Measurements from ENCODE around the gene KATNAL1.
"Not testable (repeated sequence)": the region's sequence is repeated elsewhere in the genome, so short reads cannot be mapped to it uniquely, and the experiment has no call there.

The KATNAL1 gene

GRCh38 chr13:30292325-30292724, 15.0 kb downstream of the KATNAL1 start:
- H3K4me3 ChIP-seq (ENCODE audit: low read length), result no peak overlapping the region
- no peak for TF ChIP-seq ZNF274 (IDR thresholded peaks at IDR 0.05; ENCODE audit: low read depth, low read length)

DNA sequence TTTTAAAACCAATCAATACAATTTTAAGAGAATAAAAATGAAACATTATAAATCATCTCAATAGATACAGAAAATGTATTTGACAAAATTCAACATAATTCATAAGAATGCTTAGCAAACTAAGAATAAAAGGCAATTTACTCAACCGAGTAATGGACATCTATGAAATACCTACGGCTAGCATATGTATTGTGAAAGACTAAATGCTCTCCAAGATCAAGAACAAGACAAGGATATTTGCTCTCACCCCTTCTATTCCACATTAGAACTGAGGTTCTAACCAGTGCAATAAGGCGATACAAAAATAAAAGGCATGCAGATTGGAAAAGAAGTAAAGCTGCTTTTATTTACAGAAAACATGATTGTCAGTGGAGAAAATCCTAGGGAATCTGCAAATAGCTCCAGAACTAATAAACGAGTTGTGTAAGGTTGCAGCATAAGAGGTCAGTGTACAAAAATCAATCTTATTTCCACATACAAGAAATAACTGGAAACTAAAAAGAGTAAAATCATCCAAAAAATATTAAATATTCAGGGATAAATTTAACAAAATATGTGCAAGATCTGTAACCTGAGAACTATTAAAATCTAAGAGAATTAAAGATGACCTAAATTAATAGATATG, 16.4 kb downstream of the KATNAL1 start:
- no peak overlapping the region for H3K4me3 ChIP-seq (ENCODE audit: low read length)
- TF ChIP-seq ZNF274 (IDR thresholded peaks at IDR 0.05; ENCODE audit: low read depth, low read length), result no peak

GRCh38 chr13:30289533-30289932, 17.8 kb downstream of the KATNAL1 start:
- no peak for TF ChIP-seq ZNF274 (IDR thresholded peaks at IDR 0.05; ENCODE audit: low read depth, low read length)
- no peak overlapping the region for H3K4me3 ChIP-seq (ENCODE audit: low read length)

DNA sequence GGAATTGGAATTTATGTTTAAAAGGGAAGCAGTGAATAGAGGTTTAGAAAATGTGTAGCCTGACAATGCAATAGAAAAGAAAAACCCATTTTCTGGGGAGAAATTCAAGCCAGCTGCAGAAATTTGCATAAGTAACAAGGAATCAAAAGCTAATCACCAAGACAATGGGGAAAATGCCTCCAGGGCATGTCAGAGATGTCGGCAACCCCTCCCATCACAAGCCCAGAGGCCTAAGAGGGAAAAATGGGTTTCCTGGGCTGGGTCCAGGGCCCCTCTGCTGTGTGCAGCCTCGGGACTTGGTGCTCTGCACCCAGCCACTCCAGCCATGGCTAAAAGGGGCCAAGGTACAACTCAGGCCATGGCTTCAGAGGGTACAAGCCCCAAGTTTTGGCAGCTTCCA, 21.3 kb downstream of the KATNAL1 start:
- not testable (repeated sequence) for H3K4me3 ChIP-seq (ENCODE audit: low read length)

- no peak overlapping the region for H3K4me3 ChIP-seq (ENCODE audit: low read length)
- TF ChIP-seq ZNF274 (IDR thresholded peaks at IDR 0.05; ENCODE audit: low read depth, low read length), result no peak
These were observed 31.2 kb downstream of the KATNAL1 start for GRCh38 chr13:30276178-30276577.

- no peak overlapping the region for H3K4me3 ChIP-seq (ENCODE audit: low read length)
- no peak for TF ChIP-seq ZNF274 (IDR thresholded peaks at IDR 0.05; ENCODE audit: low read depth, low read length)
These were observed 33.3 kb downstream of the KATNAL1 start for GRCh38 chr13:30274083-30274482.

DNA sequence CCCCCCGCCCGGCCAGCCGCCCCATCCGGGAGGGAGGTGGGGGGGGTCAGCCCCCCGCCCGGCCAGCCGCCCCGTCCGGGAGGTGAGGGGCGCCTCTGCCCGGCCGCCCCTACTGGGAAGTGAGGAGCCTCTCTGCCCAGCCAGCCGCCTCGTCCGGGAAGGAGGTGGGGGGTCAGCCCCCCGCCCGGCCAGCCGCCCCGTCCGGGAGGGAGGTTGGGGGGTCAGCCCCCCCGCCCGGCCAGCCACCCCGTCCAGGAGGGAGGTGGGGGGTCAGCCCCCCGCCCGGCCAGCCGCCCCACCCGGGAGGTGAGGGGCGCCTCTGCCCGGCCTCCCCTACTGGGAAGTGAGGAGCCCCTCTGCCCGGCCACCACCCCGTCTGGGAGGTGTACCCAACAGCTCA, 37.3 kb downstream of the KATNAL1 start:
- H3K4me3 ChIP-seq (ENCODE audit: low read length), result not testable (repeated sequence)

DNA sequence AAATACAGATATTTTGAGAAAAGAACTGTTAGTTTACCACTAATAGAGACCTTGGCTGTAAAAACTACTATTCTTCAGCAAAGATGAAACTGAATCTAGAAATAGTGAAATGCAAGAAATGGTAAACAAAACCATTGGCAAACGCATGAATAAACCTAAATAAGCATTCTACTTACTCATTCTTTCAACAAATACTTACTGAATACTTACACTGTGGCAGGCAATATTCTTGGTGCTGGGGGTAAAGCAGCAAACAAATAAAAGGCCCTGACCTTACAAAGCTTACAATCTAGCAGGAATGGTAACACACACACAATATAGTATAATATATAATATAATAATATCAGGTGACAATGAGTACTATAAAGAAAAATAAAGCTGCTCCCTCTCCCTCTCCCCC, 38.7 kb downstream of the KATNAL1 start:
- H3K4me3 ChIP-seq (ENCODE audit: low read length), result no peak overlapping the region
- TF ChIP-seq ZNF274 (IDR thresholded peaks at IDR 0.05; ENCODE audit: low read depth, low read length), result no peak

GRCh38 chr13:30266756-30267155, 40.6 kb downstream of the KATNAL1 start:
- no peak overlapping the region for H3K4me3 ChIP-seq (ENCODE audit: low read length)
- TF ChIP-seq ZNF274 (IDR thresholded peaks at IDR 0.05; ENCODE audit: low read depth, low read length), result no peak

GRCh38 chr13:30259149-30259733, 48.1 kb downstream of the KATNAL1 start:
- not testable (repeated sequence) for H3K4me3 ChIP-seq (ENCODE audit: low read length)

- H3K4me3 ChIP-seq (ENCODE audit: low read length), result no peak overlapping the region
- no peak for TF ChIP-seq ZNF274 (IDR thresholded peaks at IDR 0.05; ENCODE audit: low read depth, low read length)
These were observed 49.8 kb downstream of the KATNAL1 start for GRCh38 chr13:30257468-30258099.

GRCh38 chr13:30256713-30257467, 50.5 kb downstream of the KATNAL1 start:
- H3K4me3 ChIP-seq (ENCODE audit: low read length), result no peak overlapping the region
- TF ChIP-seq ZNF274 (IDR thresholded peaks at IDR 0.05; ENCODE audit: low read depth, low read length), result no peak

DNA sequence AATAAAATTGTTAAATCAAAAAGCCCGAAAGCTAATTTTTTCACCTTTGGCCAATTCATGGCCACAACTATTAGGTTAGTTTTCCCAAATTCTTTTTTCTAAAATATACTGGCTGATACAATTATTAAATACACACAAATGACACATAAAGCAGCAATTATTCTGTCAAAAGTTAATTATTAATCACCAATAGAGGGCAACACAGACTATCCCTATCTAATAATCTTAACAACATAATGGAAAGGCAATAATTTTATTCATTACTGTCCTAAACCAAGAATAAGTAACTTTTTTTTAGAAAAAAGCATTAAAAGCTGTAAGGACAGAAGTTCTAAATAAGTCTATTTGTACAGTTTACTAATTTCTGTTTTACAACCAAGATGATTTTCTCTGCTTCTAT, 51.7 kb downstream of the KATNAL1 start:
- TF ChIP-seq ZNF274 (IDR thresholded peaks at IDR 0.05; ENCODE audit: low read depth, low read length), result no peak
- H3K4me3 ChIP-seq (ENCODE audit: low read length), result no peak overlapping the region

- TF ChIP-seq ZNF274 (IDR thresholded peaks at IDR 0.05; ENCODE audit: low read depth, low read length), result no peak
These were observed 53.5 kb downstream of the KATNAL1 start for GRCh38 chr13:30253830-30254229.

GRCh38 chr13:30247406-30247805, 59.9 kb downstream of the KATNAL1 start:
- TF ChIP-seq ZNF274 (IDR thresholded peaks at IDR 0.05; ENCODE audit: low read depth, low read length), result no peak
- no peak overlapping the region for H3K4me3 ChIP-seq (ENCODE audit: low read length)

More at GRCh38 chr13:30253830-30254229, 53.5 kb downstream of the KATNAL1 start:
- no peak overlapping the region for H3K4me3 ChIP-seq (ENCODE audit: low read length)

Data from GM08714 (cell line).